ENCODE data around the gene MOSMO.
"Not testable (repeated sequence)": the region's sequence is repeated elsewhere in the genome, so short reads cannot be mapped to it uniquely, and the experiment has no call there.

MOSMO gene

DNA sequence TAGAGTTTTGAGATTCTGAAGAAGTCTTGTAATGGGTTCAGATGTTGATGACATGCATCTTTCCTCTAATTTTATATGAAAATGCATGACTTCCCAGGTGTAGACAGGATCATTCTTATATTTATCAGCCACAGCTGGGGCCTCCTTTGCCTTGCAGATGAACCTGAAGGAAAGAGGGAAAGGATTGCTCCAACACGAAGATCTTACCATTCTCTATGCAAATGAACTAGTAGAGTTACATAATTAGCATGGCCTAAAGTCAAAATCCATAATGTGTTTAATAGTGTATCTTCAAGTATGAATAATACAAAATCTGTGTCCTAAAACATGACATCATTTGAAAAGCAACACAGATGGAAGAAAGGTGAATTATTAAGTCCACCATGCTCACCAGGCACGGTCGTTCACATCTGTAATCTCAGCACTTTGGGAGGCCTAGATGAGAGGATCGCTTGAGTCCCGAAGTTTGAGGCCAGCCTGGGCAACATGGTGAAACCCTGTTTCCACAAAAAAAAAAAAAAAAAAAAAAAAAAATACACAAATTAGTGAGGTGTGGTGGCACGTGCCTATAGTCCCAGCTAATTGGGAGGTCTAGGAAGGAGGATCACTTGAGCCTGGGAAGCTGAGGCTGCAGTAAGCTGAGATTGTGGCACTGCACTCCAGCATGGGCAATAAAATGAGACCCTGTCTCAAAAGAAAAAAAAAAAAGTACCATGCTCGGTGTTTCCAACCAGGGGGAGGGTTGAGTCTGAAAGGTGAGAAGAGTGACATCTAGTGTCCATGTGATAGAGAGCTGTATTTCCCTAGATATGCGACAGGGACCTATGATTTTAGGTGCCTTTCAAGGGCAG is 90.7 kb downstream of the MOSMO start:
- Histone ChIP-seq H3K9me3 (ENCODE audit: control extremely low read depth in 1 of 5, control insufficient read depth in 4 of 5, insufficient read depth in 2 of 5, low read depth in 1 of 5, low read length in 4 of 5) (no peaks in the 10 kb centered on the region), H3K27ac (ENCODE audit: insufficient read depth in 1 of 2, low read depth in 1 of 2, low read length in 2 of 2, poor library complexity in 1 of 2, severe bottlenecking in 2 of 2) (no peak overlapping the region), H3K36me3 (ENCODE audit: control insufficient read depth in 4 of 4, insufficient read depth in 4 of 4, low read length in 3 of 4) (no peaks in the 10 kb centered on the region), H3K4me3 (ENCODE audit: control insufficient read depth in 1 of 7, extremely low read depth in 1 of 7, insufficient read depth in 4 of 7, low read depth in 2 of 7, low read length in 6 of 7) (peak overlapping the region in 1 of 7 experiments; percentile 43), H3K27me3 (replicated peaks in 2 of 5; ENCODE audit: control insufficient read depth in 4 of 5, insufficient read depth in 5 of 5, low read length in 4 of 5) (no peaks in the 10 kb centered on the region), H3K4me1 (ENCODE audit: control extremely low read depth in 1 of 4, control insufficient read depth in 4 of 4, insufficient read depth in 4 of 4, low read length in 3 of 4) (no peaks in the 10 kb centered on the region)
- peak; percentile 56 to 76 (median 76) for DNase-seq
- ChIA-PET POLR2A (interaction anchor here (0.6 kb wide), 1 partner anchor 572 kb away, joined by 6 read pairs; no protein-coding TSS in a partner anchor), CTCF (interaction anchor here (0.6 to 2.6 kb wide), 17 partner anchors 11 to 1233 kb away, joined by 3 to 16 read pairs (median 5); no protein-coding TSS in a partner anchor)
- WGBS (ENCODE audit: insufficient coverage) = 52% methylated on average over 4 of the region's 8 CpGs

GRCh38 chr16:22099256-22099975 is 91.5 kb downstream of the MOSMO start:
- Histone ChIP-seq H3K9me3 (ENCODE audit: control extremely low read depth in 1 of 5, control insufficient read depth in 4 of 5, insufficient read depth in 2 of 5, low read depth in 1 of 5, low read length in 4 of 5) (no peaks in the 10 kb centered on the region), H3K4me3 (ENCODE audit: control insufficient read depth in 1 of 7, extremely low read depth in 1 of 7, insufficient read depth in 4 of 7, low read depth in 2 of 7, low read length in 6 of 7) (no peak overlapping the region), H3K27me3 (replicated peaks in 2 of 5; ENCODE audit: control insufficient read depth in 4 of 5, insufficient read depth in 5 of 5, low read length in 4 of 5) (no peaks in the 10 kb centered on the region), H3K27ac (ENCODE audit: insufficient read depth in 1 of 2, low read depth in 1 of 2, low read length in 2 of 2, poor library complexity in 1 of 2, severe bottlenecking in 2 of 2) (no peak overlapping the region), H3K4me1 (ENCODE audit: control extremely low read depth in 1 of 4, control insufficient read depth in 4 of 4, insufficient read depth in 4 of 4, low read length in 3 of 4) (no peaks in the 10 kb centered on the region), H3K36me3 (ENCODE audit: control insufficient read depth in 4 of 4, insufficient read depth in 4 of 4, low read length in 3 of 4) (no peaks in the 10 kb centered on the region)
- DNase-seq = no peak
- 92% methylated on average over 7 of the region's 9 CpGs for WGBS (ENCODE audit: insufficient coverage)
- ChIA-PET POLR2A (interaction anchor here (0.6 kb wide), 2 partner anchors 102 to 573 kb away, joined by 3 to 6 read pairs; no protein-coding TSS in a partner anchor), CTCF (interaction anchor here (0.6 to 2.6 kb wide), 18 partner anchors 11 to 1234 kb away, joined by 3 to 16 read pairs (median 5); no protein-coding TSS in a partner anchor)

DNA sequence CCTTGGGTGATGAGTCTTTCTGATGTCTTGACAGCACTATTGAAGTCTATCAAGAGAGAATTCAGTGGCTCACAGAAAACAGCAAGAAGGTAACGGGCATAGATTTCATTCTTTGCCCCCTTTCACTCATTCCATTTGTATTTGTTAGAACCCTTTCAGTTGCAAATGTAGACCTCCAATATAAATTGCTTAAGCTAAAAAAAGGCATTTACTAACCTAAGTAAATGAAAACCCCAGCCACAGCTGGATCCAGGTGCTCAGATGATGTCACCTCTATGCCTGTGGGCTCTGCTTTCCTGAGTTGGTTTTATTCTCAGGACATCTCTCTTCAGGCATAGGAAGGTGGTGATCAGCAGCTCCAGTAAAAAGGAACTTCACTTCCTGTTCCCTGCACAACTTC is 95.5 kb downstream of the MOSMO start:
- POLR2A ChIA-PET = no interaction called here
- DNase-seq = no peak
- Histone ChIP-seq H3K9me3 (ENCODE audit: control extremely low read depth in 1 of 5, control insufficient read depth in 4 of 5, insufficient read depth in 2 of 5, low read depth in 1 of 5, low read length in 4 of 5) (no peaks in the 10 kb centered on the region), H3K4me1 (ENCODE audit: control extremely low read depth in 1 of 4, control insufficient read depth in 4 of 4, insufficient read depth in 4 of 4, low read length in 3 of 4) (no peaks in the 10 kb centered on the region), H3K27me3 (replicated peaks in 2 of 5; ENCODE audit: control insufficient read depth in 4 of 5, insufficient read depth in 5 of 5, low read length in 4 of 5) (no peaks in the 10 kb centered on the region), H3K4me3 (ENCODE audit: control insufficient read depth in 1 of 7, extremely low read depth in 1 of 7, insufficient read depth in 4 of 7, low read depth in 2 of 7, low read length in 6 of 7) (no peak overlapping the region), H3K36me3 (ENCODE audit: control insufficient read depth in 4 of 4, insufficient read depth in 4 of 4, low read length in 3 of 4) (no peaks in the 10 kb centered on the region), H3K27ac (ENCODE audit: insufficient read depth in 1 of 2, low read depth in 1 of 2, low read length in 2 of 2, poor library complexity in 1 of 2, severe bottlenecking in 2 of 2) (no peak overlapping the region)
- CTCF ChIA-PET = interaction anchor here (1.2 kb wide), 1 partner anchor 103 kb away, joined by 3 read pairs; no protein-coding TSS in a partner anchor
- WGBS (ENCODE audit: insufficient coverage) = 80% methylated on average over 1 of the region's 1 CpG

DNA sequence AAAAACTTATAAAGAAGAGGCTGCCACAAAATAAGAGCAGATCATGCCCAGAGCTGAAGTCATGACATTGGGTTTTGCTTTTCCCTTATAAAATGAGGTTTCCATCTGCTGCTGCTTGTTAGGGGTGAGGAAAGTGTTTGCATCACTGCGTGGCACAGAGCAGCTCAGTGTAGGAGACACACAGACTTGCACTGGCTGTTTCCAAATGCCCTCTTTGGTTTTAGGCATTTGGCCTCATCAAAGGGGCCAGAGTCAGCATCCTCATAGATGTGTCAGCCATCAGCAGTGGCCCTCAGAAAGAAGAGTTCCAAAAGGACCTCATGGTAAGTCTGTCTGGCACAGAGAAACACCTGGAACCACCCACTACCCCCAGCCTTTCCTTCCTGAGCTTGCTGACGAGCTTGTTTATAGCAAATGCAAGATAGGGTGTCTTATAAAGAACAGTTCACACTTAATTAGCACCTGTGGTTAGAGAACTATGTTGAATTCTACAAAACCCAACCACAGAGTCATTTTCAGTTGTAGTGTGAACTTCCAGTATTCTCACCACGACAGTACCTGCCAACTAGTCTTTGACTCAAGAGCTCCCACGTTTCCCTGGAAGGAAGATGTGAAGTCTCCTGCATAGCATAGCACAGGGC is 101.5 kb downstream of the MOSMO start:
- H3K4me1 ChIP-seq (ENCODE audit: control extremely low read depth in 1 of 4, control insufficient read depth in 4 of 4, insufficient read depth in 4 of 4, low read length in 3 of 4) = no peaks in the 10 kb centered on the region
- peak in 2 of 3 donors; percentile 24 to 50 for DNase-seq
- POLR2A ChIA-PET = no interaction called here
- no peaks in the 10 kb centered on the region for H3K9me3 ChIP-seq (ENCODE audit: control extremely low read depth in 1 of 5, control insufficient read depth in 4 of 5, insufficient read depth in 2 of 5, low read depth in 1 of 5, low read length in 4 of 5)
- WGBS (ENCODE audit: insufficient coverage) = no CpG with 5 or more reads among the region's 4 CpGs
- H3K27me3 ChIP-seq (replicated peaks in 2 of 5; ENCODE audit: control insufficient read depth in 4 of 5, insufficient read depth in 5 of 5, low read length in 4 of 5) = peaks cover 0 to 4% (median 0%) of the 10 kb centered on the region in 5 experiments
- H3K4me3 ChIP-seq (ENCODE audit: control insufficient read depth in 1 of 7, extremely low read depth in 1 of 7, insufficient read depth in 4 of 7, low read depth in 2 of 7, low read length in 6 of 7) = no peak overlapping the region
- H3K36me3 ChIP-seq (ENCODE audit: control insufficient read depth in 4 of 4, insufficient read depth in 4 of 4, low read length in 3 of 4) = no peaks in the 10 kb centered on the region
- H3K27ac ChIP-seq (ENCODE audit: insufficient read depth in 1 of 2, low read depth in 1 of 2, low read length in 2 of 2, poor library complexity in 1 of 2, severe bottlenecking in 2 of 2) = no peak overlapping the region
- CTCF ChIA-PET = interaction anchor here (0.9 to 2.3 kb wide), 5 partner anchors 10 to 254 kb away, joined by 3 to 9 read pairs (median 3); no protein-coding TSS in a partner anchor

DNA sequence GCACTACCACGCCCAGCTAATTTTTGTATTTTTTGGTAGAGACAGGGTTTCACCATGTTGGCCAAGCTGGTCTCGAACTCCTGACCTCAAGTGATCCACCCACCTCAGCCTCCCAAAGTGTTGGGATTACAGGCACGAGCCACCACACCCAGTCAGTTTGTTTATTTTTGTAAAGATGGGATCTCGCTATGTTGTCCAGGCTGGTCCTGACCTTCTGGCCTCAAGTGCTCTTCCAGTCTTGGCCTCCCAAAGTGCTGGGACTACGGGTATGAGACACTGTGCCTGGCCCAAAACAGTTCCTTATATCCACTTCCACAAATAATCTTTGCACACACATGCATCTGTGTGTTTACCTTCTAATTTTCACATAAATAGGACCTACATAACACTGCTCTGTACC is 103.7 kb downstream of the MOSMO start:
- POLR2A ChIA-PET; H3K27me3 ChIP-seq (replicated peaks in 2 of 5; ENCODE audit: control insufficient read depth in 4 of 5, insufficient read depth in 5 of 5, low read length in 4 of 5); H3K9me3 ChIP-seq (ENCODE audit: control extremely low read depth in 1 of 5, control insufficient read depth in 4 of 5, insufficient read depth in 2 of 5, low read depth in 1 of 5, low read length in 4 of 5); DNase-seq; H3K36me3 ChIP-seq (ENCODE audit: control insufficient read depth in 4 of 4, insufficient read depth in 4 of 4, low read length in 3 of 4); H3K4me3 ChIP-seq (ENCODE audit: control insufficient read depth in 1 of 7, extremely low read depth in 1 of 7, insufficient read depth in 4 of 7, low read depth in 2 of 7, low read length in 6 of 7); CTCF ChIA-PET; H3K4me1 ChIP-seq (ENCODE audit: control extremely low read depth in 1 of 4, control insufficient read depth in 4 of 4, insufficient read depth in 4 of 4, low read length in 3 of 4); H3K27ac ChIP-seq (ENCODE audit: insufficient read depth in 1 of 2, low read depth in 1 of 2, low read length in 2 of 2, poor library complexity in 1 of 2, severe bottlenecking in 2 of 2): not testable (repeated sequence)
- WGBS (ENCODE audit: insufficient coverage) = 100% methylated on average over 4 of the region's 5 CpGs

DNA sequence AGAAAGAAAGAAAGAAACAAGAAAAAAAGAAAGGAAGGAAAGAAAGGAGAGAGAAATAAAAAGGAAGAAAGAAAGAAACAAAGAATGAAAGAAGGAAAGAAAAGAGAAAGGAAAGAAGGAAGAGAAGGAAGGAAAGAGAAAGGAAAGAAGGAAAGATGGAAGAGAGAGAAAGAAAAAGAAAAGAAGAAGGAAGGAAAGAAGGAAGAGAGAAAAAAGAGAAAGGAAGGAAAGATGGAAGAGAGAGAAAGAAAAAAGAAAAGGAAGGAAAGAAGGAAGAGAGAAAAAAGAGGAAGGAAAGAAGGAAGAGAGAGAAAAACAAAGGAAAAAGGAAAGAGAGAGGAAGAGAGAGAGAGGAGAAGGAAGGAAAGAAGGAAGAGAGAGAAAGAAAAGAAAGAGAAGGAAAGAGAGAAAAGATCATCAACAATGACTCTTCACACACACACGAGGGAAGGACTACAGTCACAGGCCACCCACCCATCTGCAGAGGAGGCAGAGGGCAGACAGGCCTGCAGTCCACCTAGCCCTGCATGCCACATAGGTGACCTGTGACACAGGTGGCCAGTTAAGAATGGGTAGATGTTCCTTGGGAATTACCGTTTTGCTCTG is 108.3 kb downstream of the MOSMO start:
- 90% methylated on average over 2 of the region's 2 CpGs for WGBS (ENCODE audit: insufficient coverage)
- ChIA-PET CTCF (no interaction called here), POLR2A (no interaction called here)
- no peak overlapping the region for H3K4me3 ChIP-seq (ENCODE audit: control insufficient read depth in 1 of 7, extremely low read depth in 1 of 7, insufficient read depth in 4 of 7, low read depth in 2 of 7, low read length in 6 of 7)
- no peaks in the 10 kb centered on the region for H3K4me1 ChIP-seq (ENCODE audit: control extremely low read depth in 1 of 4, control insufficient read depth in 4 of 4, insufficient read depth in 4 of 4, low read length in 3 of 4)
- H3K36me3 ChIP-seq (ENCODE audit: control insufficient read depth in 4 of 4, insufficient read depth in 4 of 4, low read length in 3 of 4) = no peaks in the 10 kb centered on the region
- no peak for DNase-seq
- H3K27me3 ChIP-seq (replicated peaks in 2 of 5; ENCODE audit: control insufficient read depth in 4 of 5, insufficient read depth in 5 of 5, low read length in 4 of 5) = no peaks in the 10 kb centered on the region
- H3K27ac ChIP-seq (ENCODE audit: insufficient read depth in 1 of 2, low read depth in 1 of 2, low read length in 2 of 2, poor library complexity in 1 of 2, severe bottlenecking in 2 of 2) = no peak overlapping the region
- no peaks in the 10 kb centered on the region for H3K9me3 ChIP-seq (ENCODE audit: control extremely low read depth in 1 of 5, control insufficient read depth in 4 of 5, insufficient read depth in 2 of 5, low read depth in 1 of 5, low read length in 4 of 5)

All from common myeloid progenitor, CD34-positive (primary cell).